HS-5 (cell line): ENCODE results near the gene CD69.
"Not testable (repeated sequence)": the region's sequence is repeated elsewhere in the genome, so short reads cannot be mapped to it uniquely, and the experiment has no call there.

Experiments used
- DNase-seq: peaks from one replicate; pipeline ENCODE4 v3.0.0-alpha.2; 2012; ENCODE audit warnings: low read depth

CD69 gene

GRCh38 chr12:9718968-9719367 lies 41.7 kb downstream of the CD69 start:
- DNase-seq, result no peak

DNA sequence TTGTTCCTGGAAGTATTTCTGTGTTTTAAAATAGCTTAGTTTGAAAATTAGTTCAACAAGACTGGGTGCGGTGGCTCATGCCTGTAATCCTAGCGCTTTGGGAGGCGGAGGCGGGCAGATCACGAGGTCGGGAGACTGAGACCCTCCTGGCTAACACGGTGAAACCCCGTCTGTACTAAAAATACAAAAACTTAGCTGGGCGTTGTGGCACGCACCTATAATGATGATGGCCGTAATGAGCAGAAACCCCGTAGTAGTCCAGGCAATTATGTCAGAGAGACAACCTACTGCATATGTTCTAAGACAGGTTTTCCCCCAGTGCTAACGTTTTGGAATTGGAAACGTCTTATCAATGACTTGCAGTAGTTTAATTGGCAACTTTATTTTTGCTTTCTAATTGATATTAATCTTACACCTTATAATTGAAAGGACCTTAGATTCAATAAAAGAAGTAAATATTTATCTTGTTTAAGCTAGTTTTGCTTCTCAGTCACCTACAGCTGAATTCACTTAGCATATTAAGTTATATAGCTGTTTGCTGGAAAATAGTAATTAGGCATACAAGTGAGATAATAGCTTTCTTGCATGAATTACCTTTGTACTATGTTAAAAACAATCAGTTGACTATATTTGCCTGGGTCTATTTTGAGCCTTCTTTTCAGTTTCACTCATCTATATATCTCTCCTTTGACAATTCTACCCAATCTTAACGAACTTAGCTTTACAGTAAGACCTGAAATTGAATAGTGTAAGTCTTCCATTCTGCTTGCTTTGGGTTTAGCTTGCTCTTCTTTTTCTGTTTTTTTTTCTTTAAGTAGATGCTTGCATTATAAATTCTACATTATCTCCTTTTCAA lies 43.4 kb downstream of the CD69 start:
- no peak for DNase-seq

- not testable (repeated sequence) for DNase-seq
These were observed 47.6 kb downstream of the CD69 start for GRCh38 chr12:9713032-9713558.

- DNase-seq, result no peak
These were observed 49.0 kb downstream of the CD69 start for GRCh38 chr12:9711664-9712063.

DNA sequence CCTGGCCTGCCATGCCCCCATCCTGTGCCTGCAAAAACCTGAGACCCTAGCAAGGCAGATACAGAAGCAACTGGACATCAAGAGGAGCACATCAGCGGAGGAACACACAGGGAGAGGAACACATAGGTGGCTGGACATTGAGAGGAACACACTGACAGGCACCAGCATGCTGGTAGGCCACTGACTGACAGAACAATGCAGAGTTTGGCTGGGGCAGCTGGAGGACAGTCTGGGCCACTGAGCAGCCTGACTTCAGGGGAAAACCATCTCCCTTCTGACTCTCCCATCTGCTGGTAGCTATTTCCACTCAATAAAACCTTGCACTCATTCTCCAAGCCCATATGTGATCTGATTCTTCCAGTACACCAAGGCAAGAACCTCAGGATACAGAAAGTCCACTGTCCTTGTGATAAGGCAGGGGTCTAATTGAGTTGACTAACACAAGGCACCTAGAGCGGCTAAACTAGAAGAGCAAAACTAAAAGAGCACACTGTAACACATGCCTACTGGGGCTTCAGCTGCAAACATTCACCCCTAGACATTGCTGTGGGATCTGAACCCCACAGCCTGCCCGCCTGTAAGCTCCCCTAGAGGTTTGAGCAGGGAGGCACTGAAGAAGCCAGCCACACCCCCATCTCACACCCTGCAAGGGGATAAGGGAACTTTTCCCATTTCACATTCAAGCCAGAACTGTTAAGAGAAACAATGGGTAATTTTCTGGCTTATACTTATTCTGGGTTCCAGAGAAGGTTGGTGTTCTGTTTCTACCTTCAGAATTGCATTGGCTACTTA lies 49.9 kb downstream of the CD69 start:
- DNase-seq, result no peak

DNA sequence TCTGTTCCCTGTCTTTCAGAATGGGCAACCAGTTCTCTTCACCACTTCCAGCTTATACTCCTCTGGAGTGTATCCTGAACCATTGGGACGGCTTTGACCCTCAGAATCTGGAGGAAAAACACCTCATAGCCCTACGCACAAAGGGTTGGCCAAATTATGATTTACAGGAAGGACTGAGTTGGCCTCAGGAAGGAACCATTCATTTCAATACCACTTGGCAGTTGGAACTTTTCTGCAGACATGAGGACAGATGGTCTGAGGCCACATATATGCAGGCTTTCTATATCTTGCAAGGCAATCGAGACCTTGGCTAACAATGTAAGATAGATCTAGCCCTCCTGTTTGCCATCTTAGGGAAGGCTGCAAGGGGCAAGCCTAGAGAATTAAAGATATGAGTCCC lies 51.8 kb downstream of the CD69 start:
- no peak for DNase-seq

DNA sequence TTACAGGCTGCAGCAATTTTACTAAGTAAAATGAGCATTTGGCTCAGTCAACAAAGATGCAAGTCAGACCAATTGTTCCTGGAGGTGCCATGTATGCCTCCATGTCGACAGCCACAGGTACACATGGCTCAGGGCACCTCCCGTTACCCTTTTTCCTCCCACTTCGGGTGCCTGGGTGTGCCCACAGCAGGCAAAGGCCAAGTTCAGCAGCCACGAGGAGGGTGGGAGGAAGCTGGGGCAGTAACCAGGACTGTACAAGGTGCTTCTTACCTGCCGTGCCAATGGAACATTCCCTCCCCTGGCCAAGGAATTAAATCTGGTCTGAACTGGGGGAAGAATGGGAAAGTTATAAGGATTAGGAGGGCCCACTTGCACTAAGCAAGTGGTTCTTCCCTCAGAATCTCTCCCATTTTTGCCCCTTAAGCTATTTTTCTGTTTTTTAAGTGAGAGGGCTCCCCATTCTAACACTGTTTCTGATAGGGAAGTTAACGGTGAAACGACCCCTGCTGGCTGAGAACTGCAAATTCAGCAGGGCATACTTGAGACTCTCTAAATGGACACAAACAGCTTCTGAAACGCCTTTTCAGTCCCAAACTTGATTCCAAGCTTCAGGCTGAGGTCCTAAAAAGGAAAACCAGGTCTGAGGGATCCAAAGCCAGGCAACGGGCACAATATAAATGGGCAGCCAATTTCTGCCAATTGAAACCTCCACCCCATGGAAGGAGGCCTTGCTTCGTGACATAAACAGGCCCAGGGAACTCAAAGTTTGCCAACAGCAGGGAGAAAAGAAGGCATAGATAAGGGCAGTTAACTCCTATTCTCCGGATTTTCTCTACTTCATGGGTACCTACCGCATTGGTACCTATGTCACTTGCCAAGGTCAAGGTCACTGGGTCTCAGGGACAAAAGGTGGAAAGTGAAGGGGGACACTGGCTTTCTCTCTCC lies 52.6 kb downstream of the CD69 start:
- no peak for DNase-seq

GRCh38 chr12:9707356-9707755 lies 53.3 kb downstream of the CD69 start:
- DNase-seq, result no peak

GRCh38 chr12:9706086-9706685 lies 54.5 kb downstream of the CD69 start:
- no peak for DNase-seq

DNA sequence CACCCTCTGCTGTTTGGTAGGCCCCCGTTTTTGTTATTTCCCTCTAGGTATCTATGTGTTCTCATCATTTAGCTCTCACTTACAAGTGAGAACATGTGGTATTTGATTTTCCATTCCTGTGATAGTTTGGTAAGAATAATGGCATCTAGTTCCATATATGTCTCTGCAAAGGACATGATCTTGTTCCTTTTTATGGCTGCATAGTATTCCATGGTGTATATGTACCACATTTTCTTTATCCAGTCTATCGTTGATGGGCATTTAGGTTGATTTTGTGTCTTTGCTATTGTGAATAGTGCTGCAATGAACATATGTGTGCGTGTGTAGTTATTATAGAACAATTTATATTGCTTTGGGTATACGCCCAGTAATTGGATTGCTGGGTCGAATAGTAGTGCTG lies 56.1 kb downstream of the CD69 start:
- DNase-seq, result not testable (repeated sequence)
